ENCODE measurements around the gene PYCR2.
A peak's percentile ranks its signal among the peaks of the same experiment; 100 is the strongest.

The PYCR2 gene

GRCh38 chr1:225942574-225942973 lies 18.5 kb upstream of the PYCR2 start:
- H3K4ac ChIP-seq (ENCODE audit: low read depth, low read length): no peak overlapping the region
- DNase-seq: no peak
- no CpG with 5 or more reads among the region's 7 CpGs for WGBS (ENCODE audit: extremely low coverage, insufficient coverage, insufficient read length)

GRCh38 chr1:225941942-225942222 lies 17.8 kb upstream of the PYCR2 start:
- Histone ChIP-seq H2BK120ac (ENCODE audit: insufficient read depth, low read length, poor library complexity) (no peak overlapping the region), H4K91ac (ENCODE audit: low read depth, low read length) (no peak overlapping the region), H3K18ac (ENCODE audit: low read length) (no peak overlapping the region), H3K4ac (ENCODE audit: low read depth, low read length) (no peak overlapping the region), H2BK5ac (ENCODE audit: low read depth, low read length, poor library complexity) (no peak overlapping the region), H3K14ac (ENCODE audit: low read length) (no peak overlapping the region), H2AK5ac (ENCODE audit: low read length) (no peak overlapping the region), H3K4me2 (ENCODE audit: low read length) (no peak overlapping the region), H3K4me1 (ENCODE audit: control insufficient read depth in 1 of 2, insufficient read depth in 2 of 2, low read length in 2 of 2) (peaks cover 3 to 15% of the 10 kb centered on the region in 2 experiments), H3K27me3 (ENCODE audit: insufficient read depth, low read length) (no peaks in the 10 kb centered on the region), H3K79me2 (ENCODE audit: control insufficient read depth, insufficient read depth, low read length, poor library complexity) (peaks cover 2% of the 10 kb centered on the region), H3K23ac (ENCODE audit: low read length) (no peak overlapping the region), H2BK12ac (ENCODE audit: low read length) (no peak overlapping the region), H3K4me3 (ENCODE audit: low read depth, low read length) (no peak overlapping the region), H3K36me3 (ENCODE audit: control insufficient read depth in 1 of 2, insufficient read depth in 2 of 2, low read length in 2 of 2) (no peaks in the 10 kb centered on the region), H3K79me1 (ENCODE audit: low read length) (no peaks in the 10 kb centered on the region), H3K27ac (ENCODE audit: low read depth, low read length) (peak overlapping the region; percentile 5), H4K12ac (ENCODE audit: low read depth, low read length) (no peak overlapping the region), H2AFZ (ENCODE audit: insufficient read depth, low read length, poor library complexity) (no peak overlapping the region), H4K8ac (ENCODE audit: low read depth, low read length) (no peak overlapping the region), H3K9me3 (ENCODE audit: insufficient read depth, low read depth, low read length) (no peaks in the 10 kb centered on the region), H3K9ac (ENCODE audit: low read length) (no peak overlapping the region)
- no peak for DNase-seq
- whole genome bisulfite sequencing (ENCODE audit: extremely low coverage, insufficient coverage, insufficient read length): no CpG with 5 or more reads among the region's 1 CpG

More at GRCh38 chr1:225942574-225942973, 18.5 kb upstream of the PYCR2 start:
- Histone ChIP-seq H2AK5ac (ENCODE audit: low read length) (no peak overlapping the region), H3K14ac (ENCODE audit: low read length) (no peak overlapping the region), H3K79me1 (ENCODE audit: low read length) (no peaks in the 10 kb centered on the region), H3K79me2 (ENCODE audit: control insufficient read depth, insufficient read depth, low read length, poor library complexity) (peaks cover 2% of the 10 kb centered on the region), H4K91ac (ENCODE audit: low read depth, low read length) (no peak overlapping the region), H3K23ac (ENCODE audit: low read length) (no peak overlapping the region), H3K9me3 (ENCODE audit: insufficient read depth, low read depth, low read length) (no peaks in the 10 kb centered on the region), H3K27me3 (ENCODE audit: insufficient read depth, low read length) (no peaks in the 10 kb centered on the region), H2BK5ac (ENCODE audit: low read depth, low read length, poor library complexity) (no peak overlapping the region), H4K8ac (ENCODE audit: low read depth, low read length) (no peak overlapping the region), H2BK120ac (ENCODE audit: insufficient read depth, low read length, poor library complexity) (no peak overlapping the region), H3K18ac (ENCODE audit: low read length) (no peak overlapping the region), H3K27ac (ENCODE audit: low read depth, low read length) (no peak overlapping the region), H3K4me3 (ENCODE audit: low read depth, low read length) (no peak overlapping the region), H3K4me1 (ENCODE audit: control insufficient read depth in 1 of 2, insufficient read depth in 2 of 2, low read length in 2 of 2) (peaks cover 3 to 15% of the 10 kb centered on the region in 2 experiments), H2BK12ac (ENCODE audit: low read length) (no peak overlapping the region), H3K9ac (ENCODE audit: low read length) (no peak overlapping the region), H4K12ac (ENCODE audit: low read depth, low read length) (no peak overlapping the region), H3K36me3 (ENCODE audit: control insufficient read depth in 1 of 2, insufficient read depth in 2 of 2, low read length in 2 of 2) (no peaks in the 10 kb centered on the region), H3K4me2 (ENCODE audit: low read length) (no peak overlapping the region), H2AFZ (ENCODE audit: insufficient read depth, low read length, poor library complexity) (no peak overlapping the region)

DNA sequence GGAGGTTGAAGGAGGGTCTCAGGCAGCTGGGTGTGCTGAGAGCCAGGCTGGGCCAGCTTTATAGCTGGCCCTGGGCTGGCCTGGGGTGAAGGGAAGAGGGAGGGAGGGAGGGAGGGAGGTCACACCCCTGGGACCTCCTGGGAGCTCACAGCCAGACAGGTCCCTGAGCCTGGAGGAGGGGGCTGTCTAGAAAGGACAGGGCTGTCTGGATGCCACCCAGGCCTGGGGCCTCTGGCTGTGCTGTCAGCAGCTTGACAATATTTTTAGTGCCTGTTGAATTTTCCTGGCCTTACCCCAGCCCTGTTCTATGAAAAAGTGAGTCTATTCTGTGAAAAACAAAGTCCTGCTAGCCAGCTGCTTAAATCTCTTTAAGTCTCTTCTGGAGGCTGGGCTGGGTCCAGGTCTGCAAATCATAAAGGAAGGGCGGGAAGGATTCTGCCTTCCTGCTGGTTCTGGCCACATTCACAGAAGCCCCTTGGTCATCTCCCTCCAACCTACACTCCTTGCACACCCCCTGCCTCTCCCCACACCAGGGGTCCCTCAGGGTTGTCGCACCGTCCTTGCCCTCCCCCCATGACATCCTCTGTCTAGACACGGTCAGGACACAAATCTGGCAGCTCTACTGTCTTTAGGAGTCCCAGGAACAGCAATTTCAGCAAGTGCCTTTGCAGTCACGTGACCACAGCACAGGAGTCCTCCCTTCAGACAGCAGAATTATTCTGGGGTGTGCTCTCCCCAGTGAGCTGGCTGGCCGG lies 17.3 kb upstream of the PYCR2 start, which contains the start of gene LEFTY2:
Gene LEFTY2, minus strand, starts transcription at position 34 of the 755 bp plus-strand sequence. CDS start 80 bp downstream, outside the sequence.
- no peak within 1 kb of the TSS for H3K18ac ChIP-seq (ENCODE audit: low read length)
- H4K12ac ChIP-seq (ENCODE audit: low read depth, low read length): peak within 1 kb of the TSS; percentile 61
- no peak within 1 kb of the TSS for H2BK12ac ChIP-seq (ENCODE audit: low read length)
- no peak within 1 kb of the TSS for H3K4ac ChIP-seq (ENCODE audit: low read depth, low read length)
- peak within 1 kb of the TSS; percentile 17 for H2AFZ ChIP-seq (ENCODE audit: insufficient read depth, low read length, poor library complexity)
- DNase-seq: no peak
- peak within 1 kb of the TSS; percentile 5 for H3K27ac ChIP-seq (ENCODE audit: low read depth, low read length)
- no peaks in the 10 kb centered on the region for H3K79me1 ChIP-seq (ENCODE audit: low read length)
- H3K23ac ChIP-seq (ENCODE audit: low read length): no peak within 1 kb of the TSS
- H2BK120ac ChIP-seq (ENCODE audit: insufficient read depth, low read length, poor library complexity): no peak within 1 kb of the TSS
- peaks cover 2% of the 10 kb centered on the region for H3K79me2 ChIP-seq (ENCODE audit: control insufficient read depth, insufficient read depth, low read length, poor library complexity)
- H3K9ac ChIP-seq (ENCODE audit: low read length): no peak within 1 kb of the TSS
- no peak within 1 kb of the TSS for H3K14ac ChIP-seq (ENCODE audit: low read length)
- H3K36me3 ChIP-seq (ENCODE audit: control insufficient read depth in 1 of 2, insufficient read depth in 2 of 2, low read length in 2 of 2): no peaks in the 10 kb centered on the region
- H3K9me3 ChIP-seq (ENCODE audit: insufficient read depth, low read depth, low read length): no peaks in the 10 kb centered on the region
- no peak within 1 kb of the TSS for H2AK5ac ChIP-seq (ENCODE audit: low read length)
- H2BK5ac ChIP-seq (ENCODE audit: low read depth, low read length, poor library complexity): peak within 1 kb of the TSS; percentile 23
- H3K4me2 ChIP-seq (ENCODE audit: low read length): no peak within 1 kb of the TSS
- no peak within 1 kb of the TSS for H4K8ac ChIP-seq (ENCODE audit: low read depth, low read length)
- H3K4me3 ChIP-seq (ENCODE audit: low read depth, low read length): no peak within 1 kb of the TSS
- peaks cover 3 to 15% of the 10 kb centered on the region in 2 experiments for H3K4me1 ChIP-seq (ENCODE audit: control insufficient read depth in 1 of 2, insufficient read depth in 2 of 2, low read length in 2 of 2)
- H4K91ac ChIP-seq (ENCODE audit: low read depth, low read length): peak within 1 kb of the TSS; percentile 60
- H3K27me3 ChIP-seq (ENCODE audit: insufficient read depth, low read length): no peaks in the 10 kb centered on the region
- WGBS (ENCODE audit: extremely low coverage, insufficient coverage, insufficient read length): no CpG with 5 or more reads among the region's 6 CpGs

GRCh38 chr1:225940385-225941151 lies 16.5 kb upstream of the PYCR2 start:
- Histone ChIP-seq H3K4ac (ENCODE audit: low read depth, low read length) (no peak overlapping the region), H3K4me2 (ENCODE audit: low read length) (no peak overlapping the region), H2BK5ac (ENCODE audit: low read depth, low read length, poor library complexity) (peak overlapping the region; percentile 23), H3K9ac (ENCODE audit: low read length) (no peak overlapping the region), H3K79me1 (ENCODE audit: low read length) (no peaks in the 10 kb centered on the region), H3K18ac (ENCODE audit: low read length) (no peak overlapping the region), H3K23ac (ENCODE audit: low read length) (no peak overlapping the region), H3K27ac (ENCODE audit: low read depth, low read length) (no peak overlapping the region), H4K8ac (ENCODE audit: low read depth, low read length) (no peak overlapping the region), H3K4me1 (ENCODE audit: control insufficient read depth in 1 of 2, insufficient read depth in 2 of 2, low read length in 2 of 2) (peaks cover 3 to 15% of the 10 kb centered on the region in 2 experiments), H3K9me3 (ENCODE audit: insufficient read depth, low read depth, low read length) (no peaks in the 10 kb centered on the region), H2BK120ac (ENCODE audit: insufficient read depth, low read length, poor library complexity) (no peak overlapping the region), H3K36me3 (ENCODE audit: control insufficient read depth in 1 of 2, insufficient read depth in 2 of 2, low read length in 2 of 2) (no peaks in the 10 kb centered on the region), H2BK12ac (ENCODE audit: low read length) (no peak overlapping the region), H2AFZ (ENCODE audit: insufficient read depth, low read length, poor library complexity) (peak overlapping the region; percentile 17), H3K14ac (ENCODE audit: low read length) (no peak overlapping the region), H2AK5ac (ENCODE audit: low read length) (no peak overlapping the region), H4K91ac (ENCODE audit: low read depth, low read length) (peak overlapping the region; percentile 60), H3K27me3 (ENCODE audit: insufficient read depth, low read length) (no peaks in the 10 kb centered on the region), H3K79me2 (ENCODE audit: control insufficient read depth, insufficient read depth, low read length, poor library complexity) (peaks cover 2% of the 10 kb centered on the region), H3K4me3 (ENCODE audit: low read depth, low read length) (no peak overlapping the region), H4K12ac (ENCODE audit: low read depth, low read length) (no peak overlapping the region)
- DNase-seq: no peak
- no CpG with 5 or more reads among the region's 25 CpGs for WGBS (ENCODE audit: extremely low coverage, insufficient coverage, insufficient read length)
